AG04450 (cell line): ENCODE results near the gene WDR1. TPM values are rescaled to one million over a fixed set of nuclear protein-coding genes. Genes with fewer than 3 reads are reported as not detected.

ENCODE experiments used
- CTCF ChIA-PET: fragments of 300-600, 350-600 bp; formaldehyde crosslinking; extraction: SDS; loops from one replicate; lab custom pipeline; 2022; ENCODE audit warnings: antibody characterized with exemption, inconsistent platforms; lab: Charles Lee
- POLR2A ChIA-PET: fragments of 350-600 bp; formaldehyde crosslinking; extraction: SDS; loops from one replicate; lab custom pipeline; 2021; ENCODE audit warnings: antibody characterized with exemption, inconsistent platforms; lab: Yijun Ruan, JAX
- DNase-seq: peaks from one replicate; pipeline ENCODE4 v3.0.0-alpha.2; 2011; ENCODE audit warnings: low read depth, low spot score
- H3K27ac ChIP-seq: one replicate; pipeline ENCODE4 v1.5.1; 2012; ENCODE audit warnings: low read depth, low read length, control low read depth
- H3K27me3 ChIP-seq: one replicate; pipeline ENCODE4 v1.6.0; 2012; ENCODE audit warnings: low read length; ENCODE audit not compliant: control insufficient read depth, insufficient read depth
- H3K4me3 ChIP-seq: 2 replicates; pipeline ENCODE4 v1.5.1; 2011; ENCODE audit warnings: mild to moderate bottlenecking, low read depth, low read length, control low read depth
- H3K9me3 ChIP-seq: 2 replicates; pipeline ENCODE4 v1.5.1; 2012; ENCODE audit warnings: low read length; ENCODE audit not compliant: control insufficient read depth, insufficient read depth
- CTCF ChIP-seq: IDR thresholded peaks from 2 replicates; pipeline ENCODE4 v1.5.1; 2011; ENCODE audit warnings: low read depth, low read length, control low read depth, inconsistent platforms
- polyA plus RNA-seq: library from polyadenylated mRNA; depleted of rRNA; stranded (reverse); fragments of >200 nt; gene quantifications from 2 replicates; pipeline ENCODE4 v1.2.3, GENCODE V29; 2011

Gene WDR1
- polyA plus RNA-seq, 1 experiment, result 735 TPM

DNA sequence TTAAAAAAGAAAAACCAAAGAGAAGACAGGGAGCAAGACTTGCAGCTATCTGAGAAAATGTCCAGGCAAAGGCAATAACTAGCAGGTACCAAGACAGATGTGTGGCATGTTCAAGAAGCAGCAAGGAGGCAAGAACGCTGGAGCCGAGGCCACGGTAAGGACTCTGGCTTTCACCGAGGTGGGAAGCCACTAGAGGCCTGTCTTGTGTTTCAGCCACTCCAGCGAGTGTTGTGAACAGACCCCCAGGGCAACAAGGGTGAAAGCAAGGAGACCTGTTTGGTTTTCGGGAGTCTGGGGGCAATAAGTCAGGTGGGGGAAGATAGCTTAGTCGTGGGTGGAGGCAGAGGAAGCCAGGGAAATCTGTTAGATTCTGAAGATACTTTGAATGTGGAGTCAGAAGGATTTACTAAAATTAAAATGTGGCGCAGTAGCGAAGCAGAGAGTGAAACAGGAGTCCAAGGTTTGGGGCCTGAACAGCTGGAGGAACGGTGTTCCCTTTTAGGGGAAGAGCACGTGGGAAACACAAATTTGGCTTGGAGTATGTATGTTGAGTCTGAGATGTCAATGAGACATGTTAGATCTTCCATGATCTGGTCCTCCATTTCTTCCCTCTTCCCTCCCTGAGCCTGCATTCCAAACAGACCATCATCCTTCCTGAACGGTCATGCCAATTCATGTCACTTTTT, 3.1 kb downstream of the WDR1 start:
- Histone ChIP-seq H3K9me3 (no peaks in the 10 kb centered on the region; the same call in 1 of the 2 replicates), H3K4me3 (peak overlapping the region; percentile 20; the same call in 1 of the 2 replicates), H3K27ac (no peak overlapping the region), H3K27me3 (no peaks in the 10 kb centered on the region)
- DNase-seq, result no peak
- no peak for TF ChIP-seq CTCF
- ChIA-PET POLR2A (no interaction called here), CTCF (interaction anchor here (0.9 kb wide), 1 partner anchor 44 kb away, joined by 3 read pairs; no protein-coding TSS in a partner anchor)

GRCh38 chr4:10112658-10113284, 3.8 kb downstream of the WDR1 start:
- CTCF ChIA-PET, result no interaction called here
- no peak overlapping the region for H3K27ac ChIP-seq
- POLR2A ChIA-PET, result interaction anchor here (0.6 to 2.6 kb wide), 2 partner anchors 10 to 524 kb away, joined by 5 to 6 read pairs; no protein-coding TSS in a partner anchor

GRCh38 chr4:10111067-10111801, 5.4 kb downstream of the WDR1 start:
- Histone ChIP-seq H3K27me3 (no peaks in the 10 kb centered on the region), H3K27ac (no peak overlapping the region), H3K4me3 (no peak overlapping the region), H3K9me3 (no peaks in the 10 kb centered on the region; the same call in 1 of the 2 replicates)
- ChIA-PET POLR2A (interaction anchor here (2.6 kb wide), 1 partner anchor 9 kb away, joined by 6 read pairs; no protein-coding TSS in a partner anchor), CTCF (no interaction called here)
- DNase-seq, result no peak
- TF ChIP-seq CTCF, result no peak

More at GRCh38 chr4:10112658-10113284, 3.8 kb downstream of the WDR1 start:
- DNase-seq, result no peak
- no peaks in the 10 kb centered on the region for H3K27me3 ChIP-seq
- H3K4me3 ChIP-seq, result no peak overlapping the region
- H3K9me3 ChIP-seq, result no peaks in the 10 kb centered on the region; the same call in 1 of the 2 replicates
- TF ChIP-seq CTCF, result no peak

- ChIA-PET POLR2A (interaction anchor here (2.6 kb wide), 1 partner anchor 8 kb away, joined by 6 read pairs; no protein-coding TSS in a partner anchor), CTCF (no interaction called here)
- TF ChIP-seq CTCF, result no peak
- Histone ChIP-seq H3K4me3 (no peak overlapping the region), H3K9me3 (no peaks in the 10 kb centered on the region; the same call in 1 of the 2 replicates), H3K27me3 (no peaks in the 10 kb centered on the region), H3K27ac (peak overlapping the region; percentile 92)
- no peak for DNase-seq
These were observed 6.5 kb downstream of the WDR1 start for GRCh38 chr4:10109995-10110670.
